Keratinocyte (primary cell): ENCODE results near the gene VCAN.
A peak's percentile ranks its signal among the peaks of the same experiment; 100 is the strongest.

Experiments
- EZH2 ChIP-seq: IDR thresholded peaks from one replicate; pipeline ENCODE4 v1.6.1; 2012; ENCODE audit warnings: inconsistent platforms, mild to moderate bottlenecking, low read length, moderate library complexity
- TF ChIP-seq, protein P1 (sequence below), 3 experiments: IDR thresholded peaks in 1 of 3; conservative IDR thresholded peaks in 1 of 3; optimal IDR thresholded peaks in 1 of 3; 2 replicates in 2 of 3; 3 replicates in 1 of 3; pipeline versions ENCODE3 to v1.5.1; 2011; ENCODE audit warnings: low read length in 3 of 3, mild to moderate bottlenecking in 3 of 3, moderate library complexity in 2 of 3, control low read depth in 1 of 3, inconsistent platforms in 1 of 3; ENCODE audit not compliant: insufficient read depth in 2 of 3; ENCODE audit errors: extremely low read depth in 1 of 3

DNA sequence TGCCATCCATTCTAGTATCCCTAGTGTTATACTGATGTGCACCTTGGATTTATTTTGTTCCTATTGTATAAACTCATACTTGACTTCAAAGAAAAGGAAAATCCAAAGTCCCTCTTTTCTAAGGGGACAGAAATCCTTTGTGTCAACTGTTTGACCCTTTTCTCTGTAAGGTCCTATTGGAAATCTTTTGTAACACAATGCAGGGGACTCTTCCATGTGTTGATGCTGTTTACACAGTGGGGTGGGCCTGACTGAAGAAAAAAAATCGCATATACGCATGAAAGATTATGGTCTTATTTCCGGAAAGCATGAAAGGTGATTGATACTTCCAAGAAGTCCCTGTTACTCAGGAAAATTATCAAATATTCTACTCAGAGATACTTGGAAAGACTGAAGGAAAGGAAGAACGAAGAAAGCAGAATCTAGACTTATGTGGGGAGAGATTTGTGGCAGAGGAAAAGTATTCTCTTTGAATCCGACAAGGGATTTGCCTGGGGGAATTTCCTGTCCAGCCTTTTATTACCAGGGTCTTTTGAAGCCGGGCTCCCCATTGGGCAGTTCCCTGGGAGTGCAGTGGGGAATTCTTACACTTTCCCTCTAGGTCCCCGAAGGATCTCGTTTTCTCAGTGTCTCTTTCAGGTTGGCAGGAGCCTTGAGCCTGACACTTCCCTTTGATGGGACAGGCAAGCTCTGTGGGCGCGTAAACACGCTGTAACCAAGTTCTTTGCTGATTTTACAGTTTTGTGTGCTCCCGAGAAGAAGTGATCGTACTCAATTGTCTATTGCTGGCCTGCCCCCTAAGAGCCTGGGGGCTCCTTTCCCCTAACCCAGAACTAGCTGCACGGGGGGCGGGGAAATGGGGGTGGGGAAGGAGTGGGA lies 779 bp upstream of the VCAN start:
- TF ChIP-seq, protein P1, sequence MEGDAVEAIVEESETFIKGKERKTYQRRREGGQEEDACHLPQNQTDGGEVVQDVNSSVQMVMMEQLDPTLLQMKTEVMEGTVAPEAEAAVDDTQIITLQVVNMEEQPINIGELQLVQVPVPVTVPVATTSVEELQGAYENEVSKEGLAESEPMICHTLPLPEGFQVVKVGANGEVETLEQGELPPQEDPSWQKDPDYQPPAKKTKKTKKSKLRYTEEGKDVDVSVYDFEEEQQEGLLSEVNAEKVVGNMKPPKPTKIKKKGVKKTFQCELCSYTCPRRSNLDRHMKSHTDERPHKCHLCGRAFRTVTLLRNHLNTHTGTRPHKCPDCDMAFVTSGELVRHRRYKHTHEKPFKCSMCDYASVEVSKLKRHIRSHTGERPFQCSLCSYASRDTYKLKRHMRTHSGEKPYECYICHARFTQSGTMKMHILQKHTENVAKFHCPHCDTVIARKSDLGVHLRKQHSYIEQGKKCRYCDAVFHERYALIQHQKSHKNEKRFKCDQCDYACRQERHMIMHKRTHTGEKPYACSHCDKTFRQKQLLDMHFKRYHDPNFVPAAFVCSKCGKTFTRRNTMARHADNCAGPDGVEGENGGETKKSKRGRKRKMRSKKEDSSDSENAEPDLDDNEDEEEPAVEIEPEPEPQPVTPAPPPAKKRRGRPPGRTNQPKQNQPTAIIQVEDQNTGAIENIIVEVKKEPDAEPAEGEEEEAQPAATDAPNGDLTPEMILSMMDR (optimal IDR thresholded peaks at IDR 0.05 in 1 of 3, IDR thresholded peaks at IDR 0.05 in 1 of 3, conservative IDR thresholded peaks at IDR 0.05 in 1 of 3; ENCODE audit: extremely low read depth in 1 of 3, insufficient read depth in 2 of 3, low read length in 3 of 3), result no peak
- peak; percentile 33 for TF ChIP-seq EZH2
